HUES48 (cell line): Measurements from ENCODE around the gene TRABD2B.

Experiments
- H3K27ac ChIP-seq: one replicate; pipeline ENCODE4 v1.7.0; 2013; ENCODE audit warnings: low read depth, low read length, inconsistent platforms
- H3K27me3 ChIP-seq: 2 replicates; pipeline ENCODE4 v1.6.1; 2013; ENCODE audit warnings: mild to moderate bottlenecking, low read length; ENCODE audit not compliant: control insufficient read depth, insufficient read depth
- H3K36me3 ChIP-seq: 2 replicates; pipeline ENCODE4 v1.6.1; 2013; ENCODE audit warnings: low read length; ENCODE audit not compliant: control insufficient read depth, insufficient read depth
- H3K4me1 ChIP-seq: 2 replicates; pipeline ENCODE4 v1.6.1; 2013; ENCODE audit warnings: mild to moderate bottlenecking, low read length; ENCODE audit not compliant: control insufficient read depth, insufficient read depth
- H3K4me3 ChIP-seq: 2 replicates; pipeline ENCODE4 v1.5.1; 2013; ENCODE audit warnings: mild to moderate bottlenecking, low read depth, low read length
- H3K9ac ChIP-seq: 2 replicates; pipeline ENCODE4 v1.6.1; 2013; ENCODE audit warnings: mild to moderate bottlenecking, low read depth, low read length, moderate library complexity
- H3K9me3 ChIP-seq: 2 replicates; pipeline ENCODE4 v1.6.1; 2013; ENCODE audit warnings: low read length; ENCODE audit not compliant: control insufficient read depth, insufficient read depth

The TRABD2B gene

GRCh38 chr1:47992720-47993415, 4.3 kb downstream of the TRABD2B start:
- no peaks in the 10 kb centered on the region for H3K9me3 ChIP-seq
- H3K27ac ChIP-seq: peak overlapping the region; percentile 30
- no peak overlapping the region for H3K4me3 ChIP-seq
- H3K36me3 ChIP-seq: peaks cover 7% of the 10 kb centered on the region; the same call in 1 of the 2 replicates
- peaks cover 19% of the 10 kb centered on the region for H3K27me3 ChIP-seq
- no peak overlapping the region for H3K9ac ChIP-seq
- peaks cover 23% of the 10 kb centered on the region for H3K4me1 ChIP-seq

- Histone ChIP-seq H3K27me3 (peaks cover 25% of the 10 kb centered on the region), H3K36me3 (peaks cover 7% of the 10 kb centered on the region; the same call in 1 of the 2 replicates), H3K4me1 (peaks cover 29% of the 10 kb centered on the region), H3K9me3 (no peaks in the 10 kb centered on the region), H3K9ac (no peak overlapping the region), H3K4me3 (no peak overlapping the region), H3K27ac (no peak overlapping the region)
Measured at GRCh38 chr1:47991673-47992072, 5.5 kb downstream of the TRABD2B start.

GRCh38 chr1:47991187-47991586, 6.0 kb downstream of the TRABD2B start:
- H3K27ac ChIP-seq: no peak overlapping the region
- H3K27me3 ChIP-seq: peaks cover 26% of the 10 kb centered on the region
- no peak overlapping the region for H3K9ac ChIP-seq
- peaks cover 34% of the 10 kb centered on the region for H3K4me1 ChIP-seq
- H3K9me3 ChIP-seq: no peaks in the 10 kb centered on the region
- peaks cover 7% of the 10 kb centered on the region; the same call in 1 of the 2 replicates for H3K36me3 ChIP-seq
- H3K4me3 ChIP-seq: no peak overlapping the region

GRCh38 chr1:47990286-47990685, 6.9 kb downstream of the TRABD2B start:
- peaks cover 25% of the 10 kb centered on the region for H3K27me3 ChIP-seq
- no peaks in the 10 kb centered on the region for H3K9me3 ChIP-seq
- H3K4me3 ChIP-seq: no peak overlapping the region
- H3K9ac ChIP-seq: no peak overlapping the region
- H3K36me3 ChIP-seq: peaks cover 7% of the 10 kb centered on the region; the same call in 1 of the 2 replicates
- H3K27ac ChIP-seq: no peak overlapping the region
- H3K4me1 ChIP-seq: peaks cover 34% of the 10 kb centered on the region

GRCh38 chr1:47987601-47988000, 9.6 kb downstream of the TRABD2B start:
- H3K36me3 ChIP-seq: no peaks in the 10 kb centered on the region
- no peak overlapping the region for H3K4me3 ChIP-seq
- H3K4me1 ChIP-seq: peaks cover 46% of the 10 kb centered on the region
- no peak overlapping the region for H3K27ac ChIP-seq
- H3K9ac ChIP-seq: no peak overlapping the region
- H3K9me3 ChIP-seq: no peaks in the 10 kb centered on the region
- H3K27me3 ChIP-seq: peaks cover 27% of the 10 kb centered on the region

- no peaks in the 10 kb centered on the region for H3K9me3 ChIP-seq
- H3K9ac ChIP-seq: no peak overlapping the region
- no peak overlapping the region for H3K27ac ChIP-seq
Measured at GRCh38 chr1:47986761-47987200, 10.4 kb downstream of the TRABD2B start.

GRCh38 chr1:47985018-47985417, 12.2 kb downstream of the TRABD2B start:
- H3K9ac ChIP-seq: no peak overlapping the region
- H3K9me3 ChIP-seq: no peaks in the 10 kb centered on the region
- H3K4me1 ChIP-seq: peaks cover 42% of the 10 kb centered on the region
- H3K27ac ChIP-seq: no peak overlapping the region
- peaks cover 27% of the 10 kb centered on the region for H3K27me3 ChIP-seq
- no peaks in the 10 kb centered on the region for H3K36me3 ChIP-seq
- peak overlapping the region; percentile 59 for H3K4me3 ChIP-seq

More at GRCh38 chr1:47986761-47987200, 10.4 kb downstream of the TRABD2B start:
- no peak overlapping the region for H3K4me3 ChIP-seq
- H3K4me1 ChIP-seq: peaks cover 42% of the 10 kb centered on the region
- H3K27me3 ChIP-seq: peaks cover 27% of the 10 kb centered on the region
- no peaks in the 10 kb centered on the region for H3K36me3 ChIP-seq

GRCh38 chr1:47984175-47984789, 12.9 kb downstream of the TRABD2B start:
- Histone ChIP-seq H3K9me3 (no peaks in the 10 kb centered on the region), H3K4me1 (peaks cover 42% of the 10 kb centered on the region), H3K27ac (peak overlapping the region; percentile 68), H3K4me3 (peak overlapping the region; percentile 59), H3K27me3 (peaks cover 27% of the 10 kb centered on the region), H3K36me3 (no peaks in the 10 kb centered on the region), H3K9ac (0 out of 2 replicates have a peak overlapping the region, but pooled peaks have one; percentile 4)

GRCh38 chr1:47983691-47984090, 13.5 kb downstream of the TRABD2B start:
- H3K4me1 ChIP-seq: peaks cover 42% of the 10 kb centered on the region
- 0 out of 2 replicates have a peak overlapping the region, but pooled peaks have one; percentile 13 for H3K9ac ChIP-seq
- H3K27ac ChIP-seq: peak overlapping the region; percentile 68
- no peaks in the 10 kb centered on the region for H3K36me3 ChIP-seq
- H3K9me3 ChIP-seq: no peaks in the 10 kb centered on the region
- peaks cover 27% of the 10 kb centered on the region for H3K27me3 ChIP-seq
- peak overlapping the region; percentile 59 for H3K4me3 ChIP-seq

- no peaks in the 10 kb centered on the region for H3K36me3 ChIP-seq
Measured at GRCh38 chr1:47981667-47982350, 15.4 kb downstream of the TRABD2B start.

GRCh38 chr1:47980501-47980900, 16.7 kb downstream of the TRABD2B start:
- peaks cover 9% of the 10 kb centered on the region for H3K27me3 ChIP-seq
- no peaks in the 10 kb centered on the region for H3K36me3 ChIP-seq
- no peak overlapping the region for H3K4me3 ChIP-seq
- no peaks in the 10 kb centered on the region for H3K9me3 ChIP-seq
- H3K9ac ChIP-seq: no peak overlapping the region
- H3K27ac ChIP-seq: no peak overlapping the region
- H3K4me1 ChIP-seq: peaks cover 22% of the 10 kb centered on the region

More at GRCh38 chr1:47981667-47982350, 15.4 kb downstream of the TRABD2B start:
- Histone ChIP-seq H3K27me3 (peaks cover 20% of the 10 kb centered on the region), H3K27ac (no peak overlapping the region), H3K4me3 (no peak overlapping the region), H3K9me3 (no peaks in the 10 kb centered on the region), H3K9ac (no peak overlapping the region), H3K4me1 (peaks cover 36% of the 10 kb centered on the region)
